Subcutaneous preadipocyte (primary cell): Measurements from ENCODE around the gene AMHR2. TPM values are rescaled to one million over a fixed set of nuclear protein-coding genes. Genes with fewer than 3 reads are reported as not detected.

Experiments used
- total RNA-seq: library from RNA; depleted of rRNA; stranded (reverse); fragments of >200 nt; gene quantifications from 2 replicates; pipeline ENCODE4 v1.2.3, GENCODE V29; 2012

AMHR2 gene
- not detected in 2 replicates for total RNA-seq

DNA sequence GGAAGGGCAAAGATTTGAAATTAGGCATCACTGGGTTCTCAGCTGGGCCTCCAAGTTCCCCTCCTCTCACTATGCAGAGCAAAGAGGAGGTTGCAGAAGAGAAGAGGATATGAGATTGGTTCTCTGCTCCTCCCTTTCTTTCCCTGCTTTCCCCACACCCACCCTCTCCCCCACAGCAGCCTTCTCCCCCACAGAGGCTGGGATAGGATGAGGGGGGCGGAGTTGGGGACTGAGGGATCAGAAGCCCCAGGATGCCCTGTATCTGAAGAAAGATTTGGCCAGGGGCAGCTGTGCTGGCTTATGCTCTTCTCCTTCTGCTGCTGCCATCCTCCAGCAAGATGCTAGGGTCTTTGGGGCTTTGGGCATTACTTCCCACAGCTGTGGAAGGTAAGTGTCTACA lies at the start of gene AMHR2:
AMHR2 (plus strand) TSS at position 259 of the 400 bp plus-strand sequence; CDS start at position 339, 80 bp downstream.

GRCh38 chr12:53380104-53380793 lies 43.4 kb upstream of the AMHR2 start, which contains the start of gene SP1:
Gene SP1, plus strand, starts transcription at chr12:53380176. Its CDS starts 116 bp downstream, at chr12:53380292.

GRCh38 chr12:53441040-53441833 lies 17.6 kb downstream of the AMHR2 start, which contains the start of gene PRR13:
Gene PRR13, plus strand, starts transcription at chr12:53441734. Its CDS starts 981 bp downstream, at chr12:53442715.

GRCh38 chr12:53451661-53452158 lies 28.1 kb downstream of the AMHR2 start, which contains the start of gene PCBP2:
Gene PCBP2, plus strand, starts transcription at chr12:53452102. Its CDS starts 2,699 bp downstream, at chr12:53454801.

Other genes starting within 250 kb of the AMHR2 start
- 9.9 and 17.2 TPM in 2 replicates for gene ZNF740, start 243.1 kb upstream of the AMHR2 start, total RNA-seq
- gene CSAD, start 242.9 kb upstream of the AMHR2 start, total RNA-seq: 8.1 and 10.0 TPM in 2 replicates
- 0.78 and 1.1 TPM in 2 replicates for gene ITGB7, start 216.6 kb upstream of the AMHR2 start, total RNA-seq
- 26.8 and 29.7 TPM in 2 replicates for gene RARG, start 191.6 kb upstream of the AMHR2 start, total RNA-seq
- gene ESPL1, start 155.6 kb upstream of the AMHR2 start, total RNA-seq: 6.2 and 14.1 TPM in 2 replicates
- gene PFDN5, start 128.3 kb upstream of the AMHR2 start, total RNA-seq: 175 and 338 TPM in 2 replicates
- 44.8 and 56.7 TPM in 2 replicates for gene MYG1, start 124.2 kb upstream of the AMHR2 start, total RNA-seq
- gene AAAS, start 102.2 kb upstream of the AMHR2 start, total RNA-seq: 44.5 and 62.0 TPM in 2 replicates
- not detected in 2 replicates for gene SP7, start 87.5 kb upstream of the AMHR2 start, total RNA-seq
- 33.4 and 51.8 TPM in 2 replicates for gene SP1, start 43.7 kb upstream of the AMHR2 start, total RNA-seq
- gene PRR13, start 17.9 kb downstream of the AMHR2 start, total RNA-seq: 61.2 and 61.4 TPM in 2 replicates
- 259 and 261 TPM in 2 replicates for gene PCBP2, start 28.2 kb downstream of the AMHR2 start, total RNA-seq
- gene MAP3K12, start 75.6 kb downstream of the AMHR2 start, total RNA-seq: 35.4 and 36.0 TPM in 2 replicates
- 51.1 and 53.4 TPM in 2 replicates for gene TARBP2, start 77.4 kb downstream of the AMHR2 start, total RNA-seq
- not detected in 2 replicates for gene NPFF, start 83.6 kb downstream of the AMHR2 start, total RNA-seq
- 9.2 and 11.0 TPM in 2 replicates for gene ATF7, start 202.5 kb downstream of the AMHR2 start, total RNA-seq